Stimulated activated CD4-positive, alpha-beta T cell treated with anti-CD3 and anti-CD28 coated beads, Interleukin-1b, Interleukin-23, amount 100 ng/mL, for 4 hours (primary cell): Measurements from ENCODE around the gene FAM186B.

Source experiments
- DNase-seq, 2 donors: peaks; one replicate each; pipeline ENCODE4 v3.0.0-alpha.2; 2020; ENCODE audit warnings: low read depth in 2 of 2

FAM186B gene

DNA sequence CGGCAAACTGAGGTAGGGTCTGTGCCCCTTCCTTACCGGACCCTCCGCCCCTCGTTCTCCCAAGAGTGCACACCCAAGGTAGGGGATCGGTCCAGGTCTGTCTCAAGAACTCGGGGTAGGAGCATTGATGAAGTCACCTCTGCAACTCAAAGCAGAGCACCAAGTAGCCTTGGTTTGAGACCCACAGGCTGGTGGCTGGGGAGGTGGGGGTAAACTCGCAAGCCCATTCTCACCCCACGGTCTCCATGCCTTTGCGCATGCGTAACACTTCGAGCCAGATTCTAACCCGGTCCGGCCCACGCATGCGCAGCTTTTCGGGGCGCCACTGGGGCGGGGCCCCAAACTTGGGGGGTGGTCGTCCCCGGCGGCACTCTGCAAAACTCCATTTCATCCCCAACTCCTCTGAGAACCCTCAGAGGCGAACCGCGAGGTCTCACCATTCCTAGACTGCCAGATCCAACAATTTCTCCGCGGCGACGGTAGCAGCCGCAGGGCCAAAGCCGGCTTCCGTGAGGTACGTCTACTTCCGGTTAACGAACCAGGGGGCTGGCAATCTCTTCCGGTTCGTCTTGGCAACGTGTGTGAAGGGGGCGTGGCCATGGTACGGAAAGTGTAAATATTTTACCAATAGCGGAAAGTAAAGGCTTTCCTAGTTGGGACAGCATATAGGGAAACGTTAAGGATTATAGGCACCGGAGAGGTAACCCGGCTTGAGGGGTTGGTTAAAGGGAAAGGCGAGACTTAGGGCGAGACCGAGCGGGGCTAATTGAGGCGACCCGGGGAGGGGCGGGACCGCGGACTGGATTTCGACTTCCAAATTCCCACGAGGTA is 37.6 kb downstream of the FAM186B start, which contains the start of gene MCRS1:
Gene MCRS1, minus strand, starts transcription at position 532 of the 831 bp plus-strand sequence. CDS start 1,411 bp downstream, outside the sequence.
- peak; percentile 84 to 87 for DNase-seq

DNA sequence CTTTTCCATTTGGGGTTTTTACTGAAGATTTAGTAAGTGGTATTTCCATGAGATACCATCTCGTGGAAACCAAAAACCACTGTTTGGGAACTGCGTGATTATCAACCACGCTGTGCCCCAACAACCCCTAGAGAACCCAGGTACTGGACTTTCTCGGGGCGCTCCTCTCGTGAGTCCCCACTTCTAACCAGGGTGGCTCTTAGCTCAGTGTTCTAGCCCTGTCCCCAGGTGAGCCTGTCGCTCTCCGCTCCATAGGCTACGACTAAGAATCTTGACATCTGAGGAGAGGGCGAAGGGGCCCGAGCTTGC is 38.2 kb downstream of the FAM186B start:
- peak in 1 of 2 donors; percentile 8 for DNase-seq

DNA sequence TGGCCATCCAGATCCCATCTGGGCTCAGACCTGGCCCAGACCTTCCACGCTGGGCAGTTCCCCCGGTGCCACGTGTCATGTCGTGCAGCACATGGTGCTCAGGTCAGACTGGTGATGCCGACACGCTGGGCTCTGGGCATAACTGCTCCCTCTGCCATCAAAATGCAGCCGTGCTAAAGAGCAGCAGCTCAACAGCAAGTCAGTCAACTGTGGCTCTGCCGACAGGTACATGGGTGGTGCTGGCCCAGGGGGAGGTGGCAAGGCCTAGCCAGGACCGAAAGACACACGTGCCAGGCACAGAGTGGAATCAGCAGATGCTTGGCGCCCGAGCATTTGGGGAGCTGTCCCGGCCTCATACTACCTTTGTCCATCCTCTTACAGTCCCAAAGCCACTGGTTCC is 39.1 kb downstream of the FAM186B start:
- no peak for DNase-seq

- DNase-seq = no peak
These were observed 39.8 kb downstream of the FAM186B start for GRCh38 chr12:49565406-49566265.

- DNase-seq = no peak
These were observed 40.6 kb downstream of the FAM186B start for GRCh38 chr12:49564686-49565405.

DNA sequence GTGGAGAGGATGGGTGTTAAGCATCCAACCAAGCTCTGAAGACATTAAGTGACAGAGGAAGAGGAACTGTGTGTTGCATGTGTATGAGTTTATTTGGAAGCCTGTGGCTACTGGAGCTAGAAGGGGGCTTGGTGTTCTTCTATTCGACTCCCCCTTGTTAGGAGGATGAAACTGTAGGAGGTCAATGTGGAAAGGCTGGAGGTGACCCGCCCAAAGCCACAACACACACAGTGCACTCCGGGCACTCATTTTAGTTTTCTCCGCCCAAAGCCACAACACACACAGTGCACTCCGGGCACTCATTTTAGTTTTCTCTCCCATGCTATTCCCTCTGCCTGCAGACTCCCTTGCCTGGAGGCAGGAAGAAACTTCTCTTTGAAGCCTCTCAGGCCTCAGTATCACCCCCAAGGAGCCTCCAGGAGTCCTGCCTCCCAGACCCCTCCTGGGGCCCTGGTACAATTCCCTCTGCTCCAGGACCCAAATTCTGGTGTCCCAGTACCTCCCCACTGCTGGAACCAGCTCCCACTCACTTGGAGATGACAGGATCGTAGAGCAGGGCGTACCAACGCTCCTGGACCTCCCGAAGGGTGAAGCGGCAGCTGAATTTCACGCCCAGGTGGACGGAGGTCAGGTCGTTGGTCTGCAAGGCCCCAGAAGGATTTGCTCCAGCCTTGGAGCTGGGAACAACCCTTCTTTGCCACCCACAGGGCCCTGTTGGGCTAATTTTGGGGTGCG is 41.3 kb downstream of the FAM186B start:
- DNase-seq = no peak

- no peak for DNase-seq
These were observed 42.6 kb downstream of the FAM186B start for GRCh38 chr12:49562831-49563230.

DNA sequence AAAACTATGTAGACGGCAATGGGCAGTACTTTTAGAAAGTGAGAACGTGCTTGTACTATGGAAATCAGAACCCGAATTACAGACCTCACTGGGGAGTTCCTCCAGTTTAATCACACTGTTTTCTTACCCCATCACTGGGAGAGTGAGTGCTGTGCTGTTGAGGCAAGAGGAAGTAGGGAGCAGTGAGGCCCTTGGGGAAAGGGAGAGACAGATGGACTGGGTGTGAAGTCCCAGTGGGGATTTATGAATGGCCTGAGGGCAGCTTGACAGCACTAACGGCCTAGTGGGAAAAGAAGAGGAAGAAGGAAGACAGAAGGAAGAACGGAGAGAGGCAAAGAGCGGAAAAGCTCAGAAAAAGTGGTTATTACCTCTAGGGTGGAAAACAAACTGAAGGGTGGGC is 43.2 kb downstream of the FAM186B start:
- DNase-seq = no peak

DNA sequence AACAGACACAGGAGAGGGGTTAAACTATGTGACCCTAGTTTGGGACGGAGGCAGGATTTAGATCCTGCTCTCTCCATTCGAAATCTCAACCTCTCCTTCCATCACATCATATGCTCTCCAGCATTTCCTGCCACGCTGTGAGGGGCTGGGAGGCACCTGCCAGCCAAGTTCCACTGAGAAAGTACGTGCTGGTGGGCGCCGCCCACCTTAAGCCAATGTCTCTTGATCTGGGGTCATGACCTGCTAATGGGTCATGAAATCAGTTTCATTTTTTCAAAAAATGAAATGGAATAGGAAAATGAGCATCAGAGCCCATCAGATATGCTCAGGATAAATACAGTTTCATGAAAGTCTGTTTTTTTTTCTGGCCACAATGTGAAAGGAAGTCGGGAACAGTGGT is 44.7 kb downstream of the FAM186B start:
- DNase-seq = no peak

GRCh38 chr12:49559011-49559675 is 46.3 kb downstream of the FAM186B start:
- DNase-seq = no peak

- no peak for DNase-seq
These were observed 46.9 kb downstream of the FAM186B start for GRCh38 chr12:49558526-49558925.

GRCh38 chr12:49557917-49558215 is 47.6 kb downstream of the FAM186B start:
- DNase-seq = no peak

DNA sequence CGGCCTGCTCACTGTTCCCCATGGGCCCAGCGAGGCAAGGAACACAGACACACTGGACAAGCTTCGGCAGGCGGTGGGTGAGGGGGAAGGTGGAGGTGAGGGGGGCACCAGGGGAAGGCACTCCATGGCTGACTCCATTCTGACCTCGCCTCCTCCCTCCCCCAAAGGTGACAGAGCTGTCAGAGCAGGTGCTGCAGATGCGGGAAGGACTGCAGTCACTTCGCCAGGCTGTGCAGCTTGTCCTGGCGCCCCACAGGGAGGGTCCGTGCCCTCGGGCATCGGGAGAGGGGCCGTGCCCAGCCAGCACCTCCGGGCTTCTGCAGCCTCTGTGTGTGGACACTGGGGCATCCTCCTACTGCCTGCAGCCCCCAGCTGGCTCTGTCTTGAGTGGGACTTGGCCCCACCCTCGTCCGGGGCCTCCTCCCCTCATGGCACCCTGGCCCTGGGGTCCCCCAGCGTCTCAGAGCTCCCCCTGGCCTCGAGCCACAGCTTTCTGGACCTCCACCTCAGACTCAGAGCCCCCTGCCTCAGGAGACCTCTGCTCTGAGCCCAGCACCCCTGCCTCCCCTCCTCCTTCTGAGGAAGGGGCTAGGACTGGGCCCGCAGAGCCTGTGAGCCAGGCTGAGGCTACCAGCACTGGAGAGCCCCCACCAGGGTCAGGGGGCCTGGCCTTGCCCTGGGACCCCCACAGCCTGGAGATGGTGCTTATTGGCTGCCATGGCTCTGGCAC is 48.1 kb downstream of the FAM186B start:
- DNase-seq = no peak

DNA sequence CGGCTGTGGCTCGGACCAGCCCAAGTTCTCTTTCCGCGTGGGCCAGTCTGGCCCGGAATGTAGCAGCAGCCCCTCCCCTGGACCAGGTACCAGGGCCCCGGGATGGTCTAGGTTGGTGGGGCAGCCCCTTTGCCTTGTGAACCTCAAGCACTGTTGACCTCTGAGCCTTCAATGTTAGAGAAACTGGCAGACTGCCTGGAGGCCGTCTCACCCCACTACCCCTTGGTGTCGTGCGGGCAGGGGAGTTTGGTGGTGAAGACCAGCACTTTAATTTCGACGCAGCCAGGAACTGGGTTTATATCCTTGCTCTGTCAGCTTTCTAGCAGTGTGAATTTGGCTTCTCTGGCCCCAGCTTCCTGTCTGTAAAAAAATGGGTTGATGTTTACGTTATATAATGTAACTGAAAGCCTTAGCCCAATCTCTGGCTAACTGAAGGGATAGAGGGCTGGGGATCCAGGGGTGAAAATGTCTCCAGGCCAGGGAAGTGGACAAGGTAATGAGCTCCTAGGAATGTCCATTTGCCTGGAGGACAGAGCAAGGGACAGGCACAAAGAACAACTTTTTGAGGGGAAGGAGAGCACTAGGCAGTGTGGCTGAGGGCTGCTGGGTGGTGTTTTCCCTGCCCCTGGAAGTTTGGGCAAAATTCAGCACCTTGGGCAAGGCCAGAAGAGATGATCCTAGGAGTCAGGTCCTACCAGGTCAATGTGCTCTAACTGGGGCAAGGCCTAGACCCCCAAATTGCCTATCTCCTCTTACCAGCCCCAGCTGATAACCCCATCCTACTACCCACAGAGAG is 48.9 kb downstream of the FAM186B start:
- DNase-seq = no peak

DNA sequence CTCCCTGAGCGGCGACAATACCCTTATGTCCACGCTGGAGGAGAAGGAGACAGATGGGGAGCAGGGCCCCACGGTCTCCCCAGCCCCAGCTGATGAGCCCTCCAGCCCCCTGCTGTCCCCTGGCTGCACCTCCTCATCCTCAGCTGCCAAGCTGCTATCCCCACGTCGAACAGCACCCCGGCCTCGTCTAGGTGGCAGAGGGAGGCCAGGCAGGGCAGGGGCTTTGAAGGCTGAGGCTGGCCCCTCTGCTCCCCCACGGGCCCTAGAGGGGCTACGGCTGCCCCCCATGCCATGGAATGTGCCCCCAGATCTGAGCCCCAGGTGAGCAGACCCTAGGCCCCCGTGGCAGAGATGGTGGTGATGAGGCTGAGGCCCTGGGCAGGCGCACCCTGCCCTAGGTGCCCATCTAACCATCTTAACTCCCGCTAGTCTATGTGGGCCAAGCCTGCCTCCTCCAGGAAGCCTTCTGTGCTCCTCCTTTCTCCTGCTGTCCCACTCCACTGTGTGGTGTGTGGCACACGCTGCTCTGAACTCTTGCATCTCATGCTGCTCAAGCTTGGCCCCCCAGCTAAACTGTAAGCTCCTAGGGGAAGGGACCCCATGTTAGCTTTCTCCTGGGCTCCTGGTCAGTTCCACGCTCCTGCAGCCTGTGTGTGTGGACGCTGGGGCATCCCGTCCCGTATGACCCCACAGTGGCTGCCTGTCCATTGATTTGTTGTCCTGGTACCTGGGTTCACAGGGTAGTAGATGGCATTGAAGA is 49.6 kb downstream of the FAM186B start:
- no peak for DNase-seq

GRCh38 chr12:49554266-49554665 is 51.2 kb downstream of the FAM186B start:
- DNase-seq = no peak

DNA sequence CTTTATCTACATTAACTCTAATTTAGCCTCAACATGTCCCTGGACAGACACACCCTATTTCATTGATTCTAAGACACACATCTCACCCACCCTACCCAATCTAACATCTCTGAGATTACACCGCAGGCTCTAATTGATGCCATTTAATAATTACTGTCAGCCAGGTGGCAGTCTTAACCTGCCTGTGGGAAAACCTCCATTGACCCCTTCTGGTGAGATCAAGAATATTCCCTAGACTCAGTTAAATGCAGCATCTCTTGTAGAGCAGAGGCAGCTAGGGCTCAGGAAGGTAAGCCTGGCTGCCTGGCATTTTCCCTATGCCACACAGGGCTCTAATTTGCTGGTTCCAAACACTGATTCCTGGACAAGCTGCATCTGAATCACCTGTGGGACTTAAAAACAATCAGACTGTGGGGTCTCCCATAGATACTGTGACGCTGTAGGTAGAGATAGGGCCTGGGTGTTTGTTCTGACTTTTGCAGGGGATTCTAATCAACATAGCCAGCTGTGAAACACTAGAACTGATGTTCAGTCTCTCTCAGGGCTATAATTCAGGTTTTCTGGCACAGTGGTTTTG is 51.8 kb downstream of the FAM186B start:
- DNase-seq = no peak

- DNase-seq = no peak
These were observed 52.5 kb downstream of the FAM186B start for GRCh38 chr12:49552899-49553298.

DNA sequence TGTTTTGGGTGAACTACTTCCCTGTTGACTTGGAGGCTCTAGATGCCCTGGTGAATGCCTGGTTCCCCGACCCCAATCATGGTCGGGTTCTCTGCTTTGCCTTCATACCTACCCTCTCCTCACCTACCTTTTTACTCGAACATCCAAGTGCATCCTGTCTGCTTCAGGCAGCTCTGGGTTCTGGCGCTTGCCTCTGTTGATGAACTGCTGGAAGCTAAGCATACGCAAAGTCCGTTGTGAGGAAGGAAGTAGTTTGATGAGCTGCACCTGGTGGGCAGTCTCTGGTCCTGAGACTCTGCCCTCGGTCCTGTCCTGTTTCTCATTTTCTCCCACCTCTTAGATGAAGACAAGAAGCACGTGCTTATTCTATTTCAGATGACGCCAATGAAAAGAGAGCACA is 53.0 kb downstream of the FAM186B start:
- no peak for DNase-seq
